Right cardiac atrium (tissue), 5 donors: ENCODE measurements around the gene RYR1. TPM values are rescaled to one million over a fixed set of nuclear protein-coding genes. Genes with fewer than 3 reads are reported as not detected.
A peak's percentile ranks its signal among the peaks of the same experiment; 100 is the strongest.

Experiments used
- ATAC-seq, 2 donors: fragments of 200-7000 bp; cut with Tn5 transposase; one replicate each; pipeline versions ENCODE4 v1.8.0 to v1.9.1; 2020; ENCODE audit warnings: moderate library complexity in 2 of 2, mild to moderate bottlenecking in 1 of 2
- DNase-seq, 3 donors: peaks; one replicate each; pipeline ENCODE4 v3.0.0-alpha.2; 2020
- H3K27ac ChIP-seq: one replicate; pipeline ENCODE4 v1.5.1; 2013; ENCODE audit warnings: mild to moderate bottlenecking, low read length, control low read depth, moderate library complexity
- H3K27me3 ChIP-seq: one replicate; pipeline ENCODE4 v1.6.1; 2013; ENCODE audit not compliant: control insufficient read depth, insufficient read depth
- H3K4me1 ChIP-seq: one replicate; pipeline ENCODE4 v1.6.1; 2013; ENCODE audit warnings: low read length; ENCODE audit not compliant: control insufficient read depth, insufficient read depth
- H3K4me3 ChIP-seq: one replicate; pipeline ENCODE4 v1.5.1; 2013; ENCODE audit warnings: low read length, control low read depth
- H3K9me3 ChIP-seq: one replicate; pipeline ENCODE4 v1.6.1; 2013; ENCODE audit warnings: low read length; ENCODE audit not compliant: control insufficient read depth
- WGBS: extraction: QIAGEN DNeasy Blood & Tissue Kit; methylation state at CpG from one replicate; pipeline ENCODE4 v1.1.7; 2013; 5-methylcytosine and 5-hydroxymethylcytosine counted together
- intact Hi-C, 4 donors: fragments of 100-400 bp; cut with DNase I; formaldehyde crosslinking; loops; one replicate each; pipeline versions ENCODE4 v1.11.0 to v1.14.0; 2022 to 2023
- polyA plus RNA-seq: library from polyadenylated mRNA; stranded (reverse); fragments of 200-250 nt; gene quantifications from one replicate; pipeline ENCODE4 v1.2.3, GENCODE V29; 2013
- total RNA-seq, 4 donors: library from RNA; stranded (reverse); fragmentation: NEBNext Ultra II Directional; extraction: Animal tissue kit (Norgen Biotek cat#: 25700); gene quantifications; one replicate each; pipeline ENCODE4 v1.2.1, GENCODE V29; 2021
- donor health status: healthy with polysubstance abuse.
- donor health status: DM: no; HTN: yes; CAD: no.
- donor health status: DM: no; HTN: no; CAD: no.
- donor health status: DM: no; HTN: yes; CAD: no; lungs with severe emphysema.
- donor health status: DM: yes; HTN: yes; CAD: no.

RYR1 gene
- total and polyA plus RNA-seq, 5 donors, result 0.80 to 1.6 (median 1.1) TPM

DNA sequence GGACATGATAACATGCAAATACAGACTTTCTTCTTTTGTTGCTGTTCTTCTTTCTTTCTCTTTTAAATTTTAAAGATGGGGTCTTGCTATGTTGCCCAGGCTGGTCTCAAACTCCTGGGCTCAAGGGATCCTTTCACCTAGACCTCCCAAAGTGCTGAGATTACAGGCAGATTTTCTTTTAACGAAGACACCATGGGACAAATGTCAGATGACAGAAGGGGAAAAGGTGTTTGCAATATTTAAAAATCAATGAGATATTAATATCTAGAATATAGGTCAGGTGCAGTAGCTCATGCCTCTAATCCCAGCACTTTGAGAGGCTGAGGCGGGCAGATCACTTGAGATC lies 3.7 kb upstream of the RYR1 start:
- Histone ChIP-seq H3K4me1 (no peaks in the 10 kb centered on the region), H3K27me3 (no peaks in the 10 kb centered on the region), H3K4me3 (no peak overlapping the region), H3K9me3 (no peaks in the 10 kb centered on the region), H3K27ac (no peak overlapping the region)
- DNase-seq, result no peak
- no peak for ATAC-seq
- WGBS, result 80% methylated on average over 2 of the region's 2 CpGs
- intact Hi-C loops, result no loop called here

DNA sequence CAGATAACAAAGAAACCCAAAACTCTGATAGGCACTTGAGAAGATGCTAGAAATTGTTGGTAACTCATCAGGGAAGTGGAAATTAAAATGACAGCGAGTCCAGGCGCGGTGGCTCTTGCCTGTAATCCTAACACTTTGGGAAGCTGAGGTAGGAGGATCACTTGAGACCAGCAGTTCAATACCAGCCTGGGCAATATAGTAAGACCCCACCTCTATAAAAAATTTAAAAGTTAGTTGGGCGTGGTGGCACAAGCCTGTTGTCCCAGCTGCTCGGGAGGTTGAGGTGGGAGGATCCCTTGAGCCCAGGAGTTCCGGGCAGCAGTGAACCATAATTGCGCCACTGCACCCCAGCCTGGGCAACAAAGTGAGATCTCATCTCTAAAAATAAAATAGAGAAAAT lies 2.6 kb upstream of the RYR1 start:
- WGBS, result 87% methylated on average over 7 of the region's 7 CpGs
- Histone ChIP-seq H3K4me3 (no peak overlapping the region), H3K9me3 (no peaks in the 10 kb centered on the region), H3K27me3 (no peaks in the 10 kb centered on the region), H3K27ac (no peak overlapping the region), H3K4me1 (no peaks in the 10 kb centered on the region)
- intact Hi-C loops, result no loop called here
- ATAC-seq, result no peak
- no peak for DNase-seq

DNA sequence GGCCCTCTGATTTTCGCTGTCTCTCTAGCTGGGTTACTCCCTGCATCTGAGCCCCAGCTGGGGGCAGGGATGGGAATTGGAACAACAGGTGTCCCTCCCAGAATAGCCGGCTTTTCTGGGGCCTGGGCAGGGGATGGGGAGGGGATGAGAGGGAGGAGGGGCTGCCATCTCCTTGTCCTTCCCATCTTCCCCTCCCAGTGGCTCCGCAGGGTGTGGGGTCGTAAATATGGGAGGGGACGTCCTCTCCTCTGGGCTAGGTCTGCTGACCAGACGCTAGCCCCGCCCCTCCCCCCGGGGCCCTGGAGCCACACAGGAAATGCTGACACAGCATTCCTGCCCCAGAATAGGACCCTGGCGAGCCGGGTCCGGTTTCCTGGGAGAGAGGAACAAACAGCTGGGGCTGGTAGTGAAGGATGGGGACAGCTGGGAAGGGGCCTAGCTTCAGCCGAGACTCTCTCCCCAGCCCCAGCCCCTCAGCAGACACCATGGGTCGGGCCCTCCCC lies 1.1 kb downstream of the RYR1 start:
- Histone ChIP-seq H3K9me3 (no peaks in the 10 kb centered on the region), H3K27ac (no peak overlapping the region), H3K4me3 (no peak overlapping the region), H3K27me3 (no peaks in the 10 kb centered on the region), H3K4me1 (no peaks in the 10 kb centered on the region)
- intact Hi-C loops, result no loop called here
- ATAC-seq, result peak; percentile 21 to 33
- peak in 2 of 3 donors; percentile 57 to 73 for DNase-seq
- WGBS, result 10% methylated on average over 13 of the region's 13 CpGs

DNA sequence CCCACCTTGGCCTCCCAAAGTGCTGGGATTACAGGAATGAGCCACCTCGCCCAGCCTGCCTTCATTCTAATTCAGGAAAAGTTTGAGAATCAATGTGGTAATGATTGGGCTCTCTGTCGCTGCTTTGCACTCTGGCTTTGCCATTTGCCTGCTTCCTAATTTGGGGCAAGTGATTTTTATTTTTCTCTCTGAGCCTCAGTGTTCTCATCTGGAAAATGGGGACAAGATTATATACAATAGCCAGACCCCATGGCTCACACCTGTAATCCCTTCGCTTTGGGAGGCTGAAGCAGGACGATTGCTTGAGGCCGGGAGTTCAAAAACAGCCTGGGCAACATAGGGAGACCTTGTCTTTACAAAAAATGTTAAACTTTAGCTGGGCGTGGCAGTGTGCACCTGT lies 3.8 kb downstream of the RYR1 start:
- H3K4me3 ChIP-seq, result no peak overlapping the region
- H3K27me3 ChIP-seq, result no peaks in the 10 kb centered on the region
- WGBS, result 91% methylated on average over 6 of the region's 6 CpGs
- no peak for ATAC-seq
- intact Hi-C loops, result no loop called here
- no peaks in the 10 kb centered on the region for H3K4me1 ChIP-seq
- no peaks in the 10 kb centered on the region for H3K9me3 ChIP-seq
- no peak overlapping the region for H3K27ac ChIP-seq
- no peak for DNase-seq

DNA sequence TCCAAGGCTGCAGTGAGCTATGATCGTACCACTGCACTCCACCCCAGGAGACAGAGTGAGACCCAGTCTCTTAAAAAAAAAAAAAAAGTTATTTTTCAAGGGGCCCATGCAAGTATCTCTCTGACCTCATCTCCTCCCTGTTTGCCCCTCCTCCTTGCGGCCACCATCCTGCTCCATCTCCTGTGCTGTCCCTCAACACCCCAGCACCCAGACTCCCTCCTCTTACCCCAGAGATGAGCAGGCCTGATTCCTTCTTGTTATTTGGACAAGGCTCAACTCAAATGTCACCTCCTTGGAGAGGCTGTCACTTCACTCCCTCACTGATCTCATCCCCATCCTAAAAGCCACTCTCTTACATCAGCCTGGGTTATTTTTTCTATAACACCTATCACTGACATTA lies 4.4 kb downstream of the RYR1 start:
- H3K27ac ChIP-seq, result no peak overlapping the region
- DNase-seq (no peak), ATAC-seq (no peak)
- intact Hi-C loops, result no loop called here
- H3K27me3 ChIP-seq, result no peaks in the 10 kb centered on the region
- H3K4me3 ChIP-seq, result no peak overlapping the region
- WGBS, result 83% methylated on average over 2 of the region's 2 CpGs
- H3K9me3 ChIP-seq, result no peaks in the 10 kb centered on the region
- H3K4me1 ChIP-seq, result no peaks in the 10 kb centered on the region

DNA sequence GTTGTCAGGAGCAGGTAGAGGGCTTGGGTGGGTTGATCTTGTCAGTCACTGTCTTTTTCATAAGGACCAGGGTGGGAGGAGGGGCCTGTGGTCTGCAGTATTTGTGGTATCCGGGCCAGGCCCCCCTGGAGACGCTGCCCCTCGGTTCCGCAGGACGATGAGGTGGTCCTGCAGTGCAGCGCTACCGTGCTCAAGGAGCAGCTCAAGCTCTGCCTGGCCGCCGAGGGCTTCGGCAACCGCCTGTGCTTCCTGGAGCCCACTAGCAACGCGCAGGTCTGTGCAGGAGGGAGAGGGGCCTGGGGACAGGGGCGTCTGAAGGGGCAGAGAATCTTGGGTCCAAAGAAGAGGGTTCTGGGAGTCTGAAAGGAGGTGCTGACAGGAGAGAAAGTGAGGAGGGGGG lies 7.1 kb downstream of the RYR1 start:
- ATAC-seq (no peak), DNase-seq (no peak)
- intact Hi-C loops, result no loop called here
- H3K27ac ChIP-seq, result no peak overlapping the region
- no peaks in the 10 kb centered on the region for H3K4me1 ChIP-seq
- H3K4me3 ChIP-seq, result no peak overlapping the region
- H3K9me3 ChIP-seq, result no peaks in the 10 kb centered on the region
- WGBS, result 72% methylated on average over 14 of the region's 14 CpGs
- H3K27me3 ChIP-seq, result no peaks in the 10 kb centered on the region

DNA sequence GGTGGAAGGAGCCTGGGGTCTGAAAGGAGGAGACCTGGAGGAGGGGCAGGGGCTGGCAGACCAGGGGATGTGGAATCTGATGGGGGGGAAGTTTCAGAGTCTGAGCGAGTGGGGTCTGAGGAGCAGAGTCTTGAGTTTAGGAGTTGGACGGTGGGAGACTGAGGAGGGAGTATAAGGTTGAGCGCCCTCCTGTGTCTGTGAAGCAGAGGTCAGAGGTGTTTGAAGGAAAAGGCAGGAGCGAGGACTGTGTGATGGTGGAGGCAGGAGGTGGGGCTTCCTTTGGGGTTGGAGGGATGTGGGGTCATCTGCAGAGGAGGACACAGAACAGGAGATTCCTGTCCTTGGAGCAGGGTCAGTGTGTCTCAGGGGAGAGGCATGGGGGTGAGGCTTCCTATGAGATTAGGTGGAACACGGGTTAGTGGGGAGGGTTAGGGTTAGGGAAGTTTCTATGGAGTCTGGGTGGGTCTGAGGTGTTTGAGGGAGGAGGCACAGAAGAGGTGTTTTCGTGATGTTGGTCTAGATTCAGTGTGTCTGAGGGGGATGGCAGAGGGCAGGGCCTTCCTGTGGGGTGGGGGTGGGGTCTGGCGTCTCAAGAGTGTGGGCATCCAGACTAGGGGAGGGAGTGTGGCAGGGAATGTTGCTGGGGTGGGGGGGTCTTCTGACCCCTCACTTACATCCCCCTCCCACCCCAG lies 8.3 kb downstream of the RYR1 start:
- H3K4me3 ChIP-seq, result no peak overlapping the region
- no peaks in the 10 kb centered on the region for H3K9me3 ChIP-seq
- H3K4me1 ChIP-seq, result no peaks in the 10 kb centered on the region
- no peak overlapping the region for H3K27ac ChIP-seq
- whole genome bisulfite sequencing, result 33% methylated on average over 7 of the region's 7 CpGs
- H3K27me3 ChIP-seq, result no peaks in the 10 kb centered on the region
- intact Hi-C loops, result no loop called here
- DNase-seq, result no peak
- ATAC-seq, result no peak

DNA sequence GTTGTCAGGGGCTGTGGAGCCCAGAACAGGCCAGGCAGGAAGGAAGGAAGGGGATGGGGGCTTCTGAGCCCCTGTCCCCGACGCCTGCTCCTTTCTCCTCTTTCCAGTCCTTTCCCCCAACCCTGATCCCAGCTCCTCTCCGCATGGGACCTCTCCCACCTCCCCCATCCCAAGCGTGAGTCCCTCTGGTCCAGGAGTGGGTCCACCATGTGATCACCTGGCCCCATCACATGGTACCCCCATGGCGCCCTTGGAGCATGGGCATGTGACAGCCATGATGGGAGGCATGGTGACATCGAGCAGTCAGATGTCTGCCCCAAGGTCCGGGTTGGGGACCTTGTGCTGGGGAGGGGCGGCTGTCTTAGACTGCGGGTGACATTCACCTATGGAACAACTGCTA lies 9.2 kb downstream of the RYR1 start:
- Histone ChIP-seq H3K27ac (no peak overlapping the region), H3K4me1 (no peaks in the 10 kb centered on the region), H3K9me3 (no peaks in the 10 kb centered on the region), H3K4me3 (no peak overlapping the region), H3K27me3 (no peaks in the 10 kb centered on the region)
- intact Hi-C loops, result no loop called here
- DNase-seq (no peak), ATAC-seq (no peak)
- 86% methylated on average over 9 of the region's 9 CpGs for WGBS

DNA sequence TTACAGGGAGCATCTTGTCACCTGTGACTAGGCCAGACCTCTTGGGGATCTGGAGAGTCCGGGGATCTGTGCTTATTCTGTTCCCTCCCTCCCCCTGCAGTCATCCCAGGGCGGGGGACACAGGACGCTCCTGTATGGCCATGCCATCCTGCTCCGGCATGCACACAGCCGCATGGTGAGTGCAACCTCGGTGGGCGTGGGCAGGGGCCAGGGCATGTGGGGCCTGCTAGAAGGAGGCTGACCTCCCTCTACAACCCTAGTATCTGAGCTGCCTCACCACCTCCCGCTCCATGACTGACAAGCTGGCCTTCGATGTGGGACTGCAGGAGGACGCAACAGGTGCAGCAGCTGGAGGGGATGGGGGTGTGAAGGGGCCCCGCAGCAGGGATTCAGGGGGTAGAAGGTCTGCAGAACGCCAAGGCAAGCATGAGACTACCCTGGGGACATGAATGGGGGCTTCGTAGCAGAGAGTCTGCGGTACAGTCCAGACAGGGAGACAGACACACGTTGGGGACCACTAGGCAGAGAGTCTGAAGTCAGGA lies 10.0 kb downstream of the RYR1 start:
- Histone ChIP-seq H3K9me3 (no peaks in the 10 kb centered on the region), H3K4me3 (no peak overlapping the region), H3K27ac (no peak overlapping the region), H3K4me1 (no peaks in the 10 kb centered on the region), H3K27me3 (no peaks in the 10 kb centered on the region)
- 87% methylated on average over 15 of the region's 15 CpGs for WGBS
- no peak for DNase-seq
- ATAC-seq, result no peak
- intact Hi-C loops, result no loop called here

DNA sequence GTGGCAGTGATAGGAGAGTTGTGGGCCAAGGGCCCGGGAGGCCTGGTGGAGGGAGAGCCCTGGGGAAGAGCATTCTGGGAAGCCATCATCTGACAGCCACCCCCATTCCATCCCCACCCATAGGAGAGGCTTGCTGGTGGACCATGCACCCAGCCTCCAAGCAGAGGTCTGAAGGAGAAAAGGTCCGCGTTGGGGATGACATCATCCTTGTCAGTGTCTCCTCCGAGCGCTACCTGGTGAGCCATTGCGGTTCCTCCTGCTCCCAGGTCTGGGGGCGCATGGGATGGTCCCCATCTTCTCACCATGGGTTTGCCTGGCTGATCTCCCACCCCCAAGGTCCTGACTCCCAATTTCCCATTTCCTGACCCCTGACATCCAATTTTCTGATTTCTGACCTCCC lies 10.5 kb downstream of the RYR1 start:
- H3K9me3 ChIP-seq, result no peaks in the 10 kb centered on the region
- H3K4me3 ChIP-seq, result no peak overlapping the region
- ATAC-seq (no peak), DNase-seq (no peak)
- no peaks in the 10 kb centered on the region for H3K27me3 ChIP-seq
- H3K4me1 ChIP-seq, result no peaks in the 10 kb centered on the region
- no peak overlapping the region for H3K27ac ChIP-seq
- intact Hi-C loops, result no loop called here
- 84% methylated on average over 7 of the region's 7 CpGs for WGBS

DNA sequence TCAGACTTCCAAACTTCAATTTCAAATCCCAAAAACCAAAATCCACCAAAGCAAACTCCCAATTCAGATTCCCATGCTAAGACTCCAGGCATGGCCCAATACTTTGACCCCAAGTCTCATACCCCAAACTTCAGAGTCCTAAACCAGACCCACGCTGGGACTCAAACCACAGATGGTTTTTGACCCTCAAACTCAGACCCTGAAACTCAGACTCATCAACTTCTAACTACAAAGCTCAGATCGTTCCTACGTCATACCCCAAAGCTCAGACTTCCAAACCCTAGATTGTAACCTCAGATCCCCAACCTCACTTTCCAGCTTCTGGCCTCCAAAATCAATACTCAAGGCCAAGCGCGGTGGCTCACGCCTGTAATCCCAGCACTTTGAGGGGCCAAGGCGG lies 11.9 kb downstream of the RYR1 start:
- no peak for ATAC-seq
- Histone ChIP-seq H3K27ac (no peak overlapping the region), H3K4me3 (no peak overlapping the region), H3K9me3 (no peaks in the 10 kb centered on the region), H3K27me3 (no peaks in the 10 kb centered on the region), H3K4me1 (no peaks in the 10 kb centered on the region)
- WGBS, result 95% methylated on average over 7 of the region's 7 CpGs
- intact Hi-C loops, result no loop called here
- DNase-seq, result no peak

DNA sequence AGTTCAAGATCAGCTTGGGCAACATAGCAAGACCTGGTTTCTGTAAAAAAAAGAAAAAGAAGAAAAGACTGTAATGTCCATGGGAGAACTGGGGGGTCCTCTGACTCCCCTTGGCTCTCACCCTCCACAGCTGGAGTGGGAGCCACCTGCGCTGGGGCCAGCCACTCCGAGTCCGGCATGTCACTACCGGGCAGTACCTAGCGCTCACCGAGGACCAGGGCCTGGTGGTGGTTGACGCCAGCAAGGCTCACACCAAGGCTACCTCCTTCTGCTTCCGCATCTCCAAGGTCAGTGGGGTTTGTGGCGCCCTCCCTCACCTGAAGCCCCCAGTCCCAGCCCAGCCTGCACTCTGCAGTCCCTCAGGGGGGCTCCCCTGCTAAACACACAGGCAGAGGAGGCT lies 14.7 kb downstream of the RYR1 start:
- no peaks in the 10 kb centered on the region for H3K4me1 ChIP-seq
- ATAC-seq, result no peak
- 92% methylated on average over 9 of the region's 9 CpGs for WGBS
- no peak overlapping the region for H3K27ac ChIP-seq
- no peak overlapping the region for H3K4me3 ChIP-seq
- no peaks in the 10 kb centered on the region for H3K27me3 ChIP-seq
- no peaks in the 10 kb centered on the region for H3K9me3 ChIP-seq
- intact Hi-C loops, result no loop called here
- DNase-seq, result no peak
